ACC112 (cell line): ENCODE results near the gene CMTM8.

Source experiments
- H2AFZ ChIP-seq: fragments of 200-600 bp; sonication (generic); one replicate; pipeline ENCODE4 v1.6.0; 2017; ENCODE audit warnings: antibody characterized with exemption, low read length; ENCODE audit not compliant: unreplicated experiment
- H3K27ac ChIP-seq: fragments of 200-600 bp; sonication (generic); 2 replicates; pipeline ENCODE4 v1.5.1; 2014; ENCODE audit warnings: low read depth, mild to moderate bottlenecking, antibody characterized with exemption, low read length, moderate library complexity
- H3K27me3 ChIP-seq: fragments of 200-600 bp; sonication (generic); 2 replicates; pipeline ENCODE4 v1.6.1; 2014; ENCODE audit warnings: mild to moderate bottlenecking, antibody characterized with exemption, low read length, moderate library complexity, mixed read lengths; ENCODE audit not compliant: insufficient read depth
- H3K36me3 ChIP-seq: fragments of 200-600 bp; sonication (generic); 2 replicates; pipeline ENCODE4 v1.6.1; 2016; ENCODE audit warnings: mild to moderate bottlenecking, antibody characterized with exemption, low read length, moderate library complexity, mixed read lengths; ENCODE audit not compliant: insufficient read depth
- H3K4me1 ChIP-seq: fragments of 200-600 bp; sonication (generic); one replicate; pipeline ENCODE4 v1.6.1; 2016; ENCODE audit warnings: low read length, mixed read lengths; ENCODE audit not compliant: insufficient read depth, unreplicated experiment, control insufficient read depth
- H3K4me3 ChIP-seq: fragments of 200-600 bp; sonication (generic); 2 replicates; pipeline ENCODE4 v1.5.1; 2014; ENCODE audit warnings: mild to moderate bottlenecking, low read depth, low read length
- H3K79me2 ChIP-seq: fragments of 200-600 bp; sonication (generic); one replicate; pipeline ENCODE4 v1.6.0; 2016; ENCODE audit warnings: low read length; ENCODE audit not compliant: control insufficient read depth, unreplicated experiment, insufficient read depth

Gene CMTM8

DNA sequence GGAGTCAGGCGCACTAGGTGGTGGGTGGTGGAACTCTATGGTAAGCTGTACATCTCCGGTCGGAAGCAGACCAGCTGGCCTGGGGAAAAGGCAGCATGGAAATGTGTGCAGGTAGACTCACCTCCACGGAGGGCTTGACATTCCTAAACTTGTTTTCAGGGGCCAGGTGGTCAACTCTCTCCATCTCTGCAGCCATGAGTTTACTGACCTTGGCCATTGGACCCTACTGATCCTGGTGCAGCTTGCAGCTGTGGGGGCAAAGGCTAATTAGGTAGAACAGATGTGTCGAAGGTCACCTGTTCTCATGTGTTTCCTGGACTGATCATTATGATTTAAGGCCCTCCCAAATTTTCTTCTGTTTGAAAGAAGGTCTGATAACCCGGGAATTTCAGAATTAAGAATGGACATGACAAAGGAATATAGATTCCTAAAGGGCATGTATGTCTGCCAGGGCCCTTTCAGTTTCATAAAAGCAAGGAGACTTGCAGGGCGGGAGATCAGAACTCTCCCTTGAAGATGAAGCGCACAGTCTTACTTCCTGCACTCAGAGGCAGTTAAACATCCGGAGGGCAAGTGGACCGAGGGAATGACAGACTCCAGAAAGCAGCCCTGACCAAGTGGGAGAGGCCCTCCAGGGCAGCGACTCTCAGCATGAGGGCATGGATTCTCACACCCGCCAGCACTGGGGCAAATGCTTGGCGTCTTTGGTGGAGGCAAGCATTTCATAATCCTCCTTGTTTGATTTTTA, 97.1 kb downstream of the CMTM8 start:
- no peaks in the 10 kb centered on the region for H3K4me1 ChIP-seq
- no peaks in the 10 kb centered on the region for H3K27me3 ChIP-seq
- H2AFZ ChIP-seq: no peak overlapping the region
- no peaks in the 10 kb centered on the region for H3K79me2 ChIP-seq
- H3K27ac ChIP-seq: no peak overlapping the region
- no peak overlapping the region for H3K4me3 ChIP-seq
- H3K36me3 ChIP-seq: no peaks in the 10 kb centered on the region

DNA sequence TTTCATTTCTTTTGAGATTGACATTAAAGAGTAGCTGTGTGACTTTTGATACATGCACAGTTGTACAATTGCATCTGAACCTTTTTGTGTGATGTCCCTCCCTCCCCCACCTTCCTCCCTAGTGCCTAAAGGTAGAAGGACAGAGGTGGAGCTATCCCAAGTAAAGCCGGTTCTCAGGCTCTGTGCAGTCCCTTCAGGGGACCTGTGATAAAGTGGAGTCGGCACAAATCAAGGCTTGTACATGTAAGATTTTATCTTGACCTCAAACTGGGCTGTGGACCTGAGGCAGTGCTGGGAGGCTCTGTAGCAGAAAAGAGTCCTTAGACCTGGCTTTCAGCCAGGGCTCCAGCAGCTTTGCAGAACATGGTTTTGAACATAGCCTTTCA, 97.6 kb downstream of the CMTM8 start:
- Histone ChIP-seq H3K4me3 (no peak overlapping the region), H3K79me2 (no peaks in the 10 kb centered on the region), H3K4me1 (no peaks in the 10 kb centered on the region), H3K27me3 (no peaks in the 10 kb centered on the region), H3K36me3 (no peaks in the 10 kb centered on the region), H2AFZ (no peak overlapping the region), H3K27ac (no peak overlapping the region)

DNA sequence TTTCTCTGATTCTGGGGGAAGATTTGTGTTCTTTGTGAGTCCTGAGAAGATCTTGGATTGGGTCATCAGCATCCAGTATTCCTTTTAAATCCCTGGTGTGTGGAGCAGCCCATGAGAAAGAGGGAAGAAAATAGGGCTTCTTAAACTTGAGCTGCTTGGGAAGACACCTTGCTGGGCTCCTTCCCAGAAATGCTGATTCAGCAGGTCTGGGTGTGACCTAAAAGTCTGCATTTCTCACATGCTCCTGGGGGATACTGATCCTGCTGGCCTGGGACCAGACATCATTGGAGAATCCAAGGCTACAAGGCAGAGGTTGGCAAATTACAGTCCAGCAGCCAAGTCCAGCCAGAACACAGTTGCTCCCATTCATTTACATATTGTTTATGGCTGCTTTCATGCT, 99.0 kb downstream of the CMTM8 start:
- Histone ChIP-seq H3K4me1 (no peaks in the 10 kb centered on the region), H3K36me3 (no peaks in the 10 kb centered on the region), H2AFZ (no peak overlapping the region), H3K79me2 (no peaks in the 10 kb centered on the region), H3K27ac (no peak overlapping the region), H3K27me3 (no peaks in the 10 kb centered on the region), H3K4me3 (no peak overlapping the region)

DNA sequence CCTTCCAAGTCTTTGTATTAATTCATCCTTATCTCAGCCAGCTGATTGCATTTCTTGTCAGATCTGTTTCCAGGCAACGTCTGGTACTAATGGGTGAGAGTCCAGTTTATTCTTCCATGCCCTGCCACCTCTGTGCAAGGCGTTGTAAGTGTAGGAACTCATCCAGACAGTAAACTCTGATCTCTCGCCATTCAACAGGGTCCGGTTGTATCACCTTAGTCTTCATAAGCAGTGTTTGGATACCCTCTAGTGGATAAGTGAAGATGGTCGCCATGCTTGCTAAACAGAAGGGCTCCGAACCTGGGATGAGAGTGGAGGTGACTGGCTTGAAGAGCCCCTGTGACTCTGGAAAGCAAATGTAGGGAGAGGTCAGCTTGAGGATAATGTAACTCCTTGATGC, 101.6 kb downstream of the CMTM8 start:
- Histone ChIP-seq H3K27ac (no peak overlapping the region), H3K4me3 (no peak overlapping the region), H2AFZ (no peak overlapping the region), H3K27me3 (no peaks in the 10 kb centered on the region), H3K4me1 (no peaks in the 10 kb centered on the region), H3K36me3 (no peaks in the 10 kb centered on the region), H3K79me2 (no peaks in the 10 kb centered on the region)

DNA sequence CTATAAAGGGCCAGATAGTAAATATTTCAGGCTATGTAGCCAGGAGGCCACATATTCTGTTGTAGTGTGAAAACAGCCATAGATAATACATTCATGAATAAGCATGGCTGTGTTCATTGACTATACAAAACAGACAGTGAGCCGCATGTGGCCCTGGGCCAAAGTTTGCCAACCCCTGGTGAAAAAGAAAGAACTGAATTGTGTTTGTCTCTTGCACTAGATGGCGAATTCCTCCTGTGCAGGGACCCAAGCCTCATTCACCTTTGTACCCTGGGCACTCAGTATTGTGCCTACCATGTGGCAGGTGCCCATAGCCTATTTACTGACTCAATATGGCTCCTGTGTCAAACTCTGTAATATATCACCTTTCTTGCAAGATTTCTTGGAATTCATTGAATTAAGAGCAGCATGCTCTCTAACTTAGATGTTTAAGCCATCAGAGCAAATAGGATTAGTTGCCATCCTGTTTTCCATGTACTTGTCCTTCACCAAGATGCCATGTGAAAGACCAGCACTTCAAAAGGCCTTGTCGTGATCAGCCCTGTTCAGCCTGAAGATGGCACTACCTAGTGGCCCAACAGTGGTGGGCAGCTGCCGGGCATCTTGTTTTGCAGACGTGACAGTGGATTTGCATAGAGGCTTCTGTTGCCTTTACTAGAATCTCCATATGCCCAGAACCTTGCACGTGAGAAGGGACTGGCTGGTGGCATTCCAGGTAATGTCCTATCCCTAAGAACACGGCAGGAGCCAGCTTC, 102.3 kb downstream of the CMTM8 start:
- H3K36me3 ChIP-seq: no peaks in the 10 kb centered on the region
- no peak overlapping the region for H3K4me3 ChIP-seq
- no peak overlapping the region for H2AFZ ChIP-seq
- no peaks in the 10 kb centered on the region for H3K27me3 ChIP-seq
- H3K4me1 ChIP-seq: no peaks in the 10 kb centered on the region
- H3K27ac ChIP-seq: no peak overlapping the region
- no peaks in the 10 kb centered on the region for H3K79me2 ChIP-seq

DNA sequence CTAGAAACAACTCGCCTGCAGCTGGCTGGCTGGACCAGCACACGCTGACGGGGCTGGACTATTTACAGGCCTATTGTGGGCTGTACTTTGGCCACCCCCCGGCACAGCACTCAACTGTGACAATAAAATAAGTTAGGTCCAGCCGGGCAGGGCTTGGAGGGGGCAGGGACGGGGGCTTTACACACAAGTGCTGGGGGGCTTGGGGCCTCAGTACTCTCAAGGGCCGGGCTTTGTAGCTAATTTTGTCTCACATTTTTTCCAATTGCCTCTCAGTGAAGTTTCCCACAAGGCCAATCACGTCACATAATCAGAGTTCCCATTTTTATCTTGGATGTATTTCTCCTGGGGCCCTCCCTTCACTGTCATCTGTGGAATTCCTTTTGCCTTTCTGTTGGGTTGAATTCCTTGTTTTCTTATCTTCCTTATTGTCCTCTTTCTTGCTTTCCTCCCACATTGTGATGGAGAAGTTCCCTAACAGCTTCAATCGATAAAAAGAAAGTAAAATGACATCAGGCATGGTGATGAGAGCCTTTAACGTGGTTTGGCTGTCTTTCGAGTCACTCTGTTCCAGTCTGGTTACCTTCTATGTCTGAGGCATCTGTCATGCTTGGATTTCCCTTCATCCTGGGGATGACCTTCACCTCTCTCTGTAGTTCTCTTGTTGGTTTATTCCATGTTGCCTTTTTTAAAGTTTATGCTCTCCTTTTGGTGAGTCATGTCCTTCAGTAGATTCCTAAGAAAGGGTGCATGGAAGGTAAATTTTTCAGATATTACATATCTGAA, 109.1 kb downstream of the CMTM8 start:
- no peaks in the 10 kb centered on the region for H3K79me2 ChIP-seq
- no peak overlapping the region for H3K4me3 ChIP-seq
- no peaks in the 10 kb centered on the region for H3K4me1 ChIP-seq
- no peak overlapping the region for H2AFZ ChIP-seq
- no peaks in the 10 kb centered on the region for H3K27me3 ChIP-seq
- H3K36me3 ChIP-seq: no peaks in the 10 kb centered on the region
- H3K27ac ChIP-seq: no peak overlapping the region

DNA sequence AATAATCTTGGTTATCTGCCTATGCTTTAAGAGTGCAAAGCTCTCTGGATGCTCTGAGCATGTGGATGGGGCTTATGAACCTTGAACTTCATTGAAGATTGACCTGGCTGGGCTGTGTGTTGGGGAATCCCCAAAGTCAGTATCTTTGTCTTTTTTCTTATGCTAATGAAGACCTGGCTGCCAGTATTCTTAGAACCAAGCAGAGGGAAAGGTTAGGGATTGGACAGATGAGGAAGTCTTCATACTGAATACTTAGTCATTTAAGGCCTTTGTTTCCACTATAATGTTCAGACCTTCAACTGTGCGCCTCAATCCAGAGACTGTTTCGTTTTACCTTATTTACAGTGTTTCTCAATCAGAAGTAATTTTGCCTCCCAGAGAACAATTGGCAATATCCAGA, 110.7 kb downstream of the CMTM8 start:
- Histone ChIP-seq H2AFZ (no peak overlapping the region), H3K27ac (no peak overlapping the region), H3K36me3 (no peaks in the 10 kb centered on the region), H3K27me3 (no peaks in the 10 kb centered on the region), H3K79me2 (no peaks in the 10 kb centered on the region), H3K4me3 (no peak overlapping the region), H3K4me1 (no peaks in the 10 kb centered on the region)

DNA sequence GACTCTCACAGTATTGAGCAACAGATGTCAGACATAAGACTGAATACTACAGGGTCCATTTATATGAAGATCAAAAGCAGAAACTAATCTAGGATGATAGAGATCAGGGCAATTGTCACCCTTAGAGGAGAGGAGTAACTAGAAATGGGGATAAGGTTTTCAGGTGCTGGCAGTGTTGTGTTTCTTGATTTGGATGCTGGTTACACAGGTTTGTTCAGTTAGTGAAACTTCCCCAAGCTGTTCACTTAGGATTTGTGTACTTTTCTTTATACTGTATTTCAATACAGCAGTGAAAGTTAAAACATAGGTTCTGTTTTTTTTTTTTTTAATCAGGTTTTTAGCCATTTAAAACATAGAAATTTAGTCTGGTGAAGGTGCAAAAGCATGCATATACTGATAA, 114.1 kb downstream of the CMTM8 start:
- Histone ChIP-seq H3K4me3 (no peak overlapping the region), H3K27ac (no peak overlapping the region), H2AFZ (no peak overlapping the region), H3K27me3 (no peaks in the 10 kb centered on the region), H3K36me3 (no peaks in the 10 kb centered on the region), H3K79me2 (no peaks in the 10 kb centered on the region), H3K4me1 (no peaks in the 10 kb centered on the region)

DNA sequence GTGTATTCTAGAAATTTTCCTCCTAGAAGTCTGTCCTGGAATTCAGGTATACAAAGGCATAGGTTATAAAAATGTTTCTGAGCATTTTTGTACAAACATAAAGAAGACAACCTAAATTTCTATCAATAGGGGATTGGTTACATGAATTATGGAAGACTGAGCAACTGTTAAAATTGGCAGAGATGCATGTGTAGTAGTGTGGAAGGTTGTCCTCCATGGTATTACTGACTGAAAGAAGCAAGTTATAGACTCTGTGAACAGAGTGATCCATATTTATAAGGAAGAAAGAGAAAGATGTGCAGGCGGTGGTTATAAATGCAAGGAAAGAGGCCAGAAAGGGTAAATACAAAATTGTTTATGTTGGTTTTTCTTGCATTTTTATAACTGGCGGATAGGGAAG, 114.9 kb downstream of the CMTM8 start:
- no peak overlapping the region for H2AFZ ChIP-seq
- no peak overlapping the region for H3K27ac ChIP-seq
- no peaks in the 10 kb centered on the region for H3K79me2 ChIP-seq
- H3K4me3 ChIP-seq: no peak overlapping the region
- no peaks in the 10 kb centered on the region for H3K4me1 ChIP-seq
- no peaks in the 10 kb centered on the region for H3K27me3 ChIP-seq
- H3K36me3 ChIP-seq: no peaks in the 10 kb centered on the region

DNA sequence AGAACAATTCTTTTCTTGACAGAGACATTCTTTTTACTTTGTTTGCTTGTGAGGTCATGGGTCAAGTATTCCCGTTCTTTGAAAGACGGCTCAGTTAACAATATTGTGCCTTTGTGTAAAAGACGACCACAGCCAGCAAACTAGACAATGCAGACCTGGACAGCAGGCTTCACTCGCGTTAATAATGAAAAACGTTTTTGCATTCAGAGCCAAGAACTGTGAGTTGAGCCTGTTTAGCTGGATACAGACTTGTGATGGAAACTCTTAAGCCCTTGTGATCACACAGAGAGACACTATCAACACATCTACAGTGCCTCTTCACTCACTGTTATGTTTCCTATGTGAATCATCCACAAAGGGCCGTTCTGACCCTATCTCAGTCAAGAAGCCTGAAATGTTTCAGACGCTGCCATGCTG, 115.9 kb downstream of the CMTM8 start:
- Histone ChIP-seq H3K4me3 (no peak overlapping the region), H3K79me2 (no peaks in the 10 kb centered on the region), H2AFZ (no peak overlapping the region), H3K27ac (no peak overlapping the region), H3K27me3 (no peaks in the 10 kb centered on the region), H3K4me1 (no peaks in the 10 kb centered on the region), H3K36me3 (no peaks in the 10 kb centered on the region)
